ENCODE measurements around the gene GNPAT.

GNPAT gene

DNA sequence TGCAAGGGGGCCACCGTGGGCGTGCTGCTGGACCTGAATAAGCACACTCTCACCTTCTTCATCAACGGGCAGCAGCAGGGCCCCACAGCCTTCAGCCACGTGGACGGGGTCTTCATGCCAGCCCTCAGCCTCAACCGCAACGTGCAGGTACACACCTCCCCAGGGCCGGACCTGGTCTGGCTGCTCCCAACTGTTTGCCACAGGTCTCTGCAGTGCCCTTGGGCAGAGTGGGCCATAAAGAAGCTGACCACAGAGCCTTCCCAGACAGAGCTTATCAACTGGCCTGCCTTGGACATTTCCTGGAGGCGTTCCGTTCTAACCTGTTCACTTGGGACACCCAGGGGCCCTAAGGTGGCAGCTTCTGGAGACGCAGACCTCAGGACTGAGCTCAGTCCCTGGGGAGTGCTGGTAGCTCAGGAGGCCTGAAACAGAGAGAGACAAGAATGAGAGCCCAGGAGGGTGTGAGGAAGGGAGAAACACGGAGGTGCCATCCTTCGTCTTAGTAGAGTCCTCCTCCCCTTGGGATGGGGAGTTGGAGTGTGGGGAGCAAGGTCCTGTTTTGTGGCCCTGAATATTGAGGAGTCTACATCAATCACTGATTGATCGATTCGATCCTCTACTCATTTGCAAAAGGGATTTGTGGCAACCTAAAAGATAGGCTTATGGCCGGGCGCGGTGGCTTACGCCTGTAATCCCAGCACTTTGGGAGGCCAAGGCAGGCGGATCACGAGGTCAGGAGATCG lies 27.0 kb upstream of the GNPAT start:
- no peak overlapping the region for H3K4me3 ChIP-seq (ENCODE audit: low read depth, low read length)
- in situ Hi-C loops (cut with HindIII; ENCODE audit: low sequenced_read_pairs): loop anchor here (25.0 kb wide), 2 partner anchors 277 to 427 kb away; no protein-coding TSS in a partner anchor
- DNase-seq (ENCODE audit: low read depth): no peak
- TF ChIP-seq CTCF (IDR thresholded peaks at IDR 0.05; ENCODE audit: low read depth, low read length, missing control alignments): no peak

GRCh38 chr1:231214918-231215680 lies 25.9 kb upstream of the GNPAT start:
- DNase-seq (ENCODE audit: low read depth): no peak

DNA sequence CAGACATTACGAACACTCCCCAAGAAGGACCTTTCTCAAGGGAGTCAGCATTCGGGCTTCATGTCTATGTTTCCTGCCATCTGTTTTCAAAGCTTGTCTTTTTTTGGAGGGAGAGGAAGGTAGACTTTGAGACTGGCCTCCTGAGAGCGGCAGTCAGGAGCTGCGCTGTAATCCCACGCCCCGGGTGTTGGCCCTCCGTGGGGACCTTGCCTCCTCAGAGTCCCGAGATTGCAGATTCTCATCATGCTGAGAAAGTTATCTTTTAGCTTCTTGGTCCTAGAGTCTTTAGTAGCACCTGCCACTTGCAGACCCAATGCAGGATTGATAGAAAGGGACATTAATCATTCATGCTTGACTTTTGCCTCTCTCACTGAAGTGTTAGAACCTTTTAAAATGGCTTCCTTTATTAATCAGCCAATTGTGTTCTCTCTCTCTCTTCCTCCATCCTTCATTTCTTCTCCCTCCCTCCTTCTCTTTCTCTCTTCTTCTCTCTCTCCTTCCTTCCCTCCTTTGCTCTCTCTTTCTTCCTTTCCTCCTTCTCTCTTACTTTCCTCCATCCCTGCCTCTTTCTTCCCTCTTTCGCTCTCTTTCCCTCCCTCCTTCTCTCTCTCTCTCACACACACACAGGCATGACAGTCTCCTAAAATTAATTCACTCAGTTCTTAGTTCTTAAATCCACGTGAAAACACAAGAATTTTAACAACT lies 25.2 kb upstream of the GNPAT start:
- in situ Hi-C loops (cut with HindIII; ENCODE audit: low sequenced_read_pairs): loop anchor here (25.0 kb wide), 2 partner anchors 279 to 429 kb away; no protein-coding TSS in a partner anchor
- TF ChIP-seq CTCF (IDR thresholded peaks at IDR 0.05; ENCODE audit: low read depth, low read length, missing control alignments): no peak
- no peak overlapping the region for H3K4me3 ChIP-seq (ENCODE audit: low read depth, low read length)
- DNase-seq (ENCODE audit: low read depth): no peak

More at GRCh38 chr1:231214918-231215680, 25.9 kb upstream of the GNPAT start:
- no peak for TF ChIP-seq CTCF (IDR thresholded peaks at IDR 0.05; ENCODE audit: low read depth, low read length, missing control alignments)
- in situ Hi-C loops (cut with HindIII; ENCODE audit: low sequenced_read_pairs): loop anchor here (25.0 kb wide), 2 partner anchors 278 to 428 kb away; no protein-coding TSS in a partner anchor
- H3K4me3 ChIP-seq (ENCODE audit: low read depth, low read length): no peak overlapping the region

DNA sequence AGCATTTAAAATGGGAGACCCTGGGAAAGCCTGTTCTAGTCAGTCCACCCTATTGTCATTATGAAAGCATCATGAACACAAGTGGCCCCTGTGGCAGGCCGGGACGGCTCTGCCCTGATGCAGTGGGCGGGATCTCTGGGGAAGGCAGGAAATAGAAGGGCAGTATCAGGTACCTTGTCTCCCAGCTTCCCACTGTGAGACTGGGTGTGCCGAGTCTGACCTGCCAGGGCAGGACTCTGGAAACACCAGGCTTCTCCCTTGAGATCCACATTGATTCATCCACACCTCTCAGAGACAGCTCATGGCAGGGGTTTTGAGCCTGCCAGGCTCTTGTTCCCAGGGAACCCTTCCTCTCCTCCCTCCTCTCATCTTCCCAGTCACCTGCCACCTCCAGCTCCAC lies 24.5 kb upstream of the GNPAT start:
- in situ Hi-C loops (cut with HindIII; ENCODE audit: low sequenced_read_pairs): loop anchor here (25.0 kb wide), 2 partner anchors 279 to 429 kb away; no protein-coding TSS in a partner anchor
- TF ChIP-seq CTCF (IDR thresholded peaks at IDR 0.05; ENCODE audit: low read depth, low read length, missing control alignments): no peak

GRCh38 chr1:231217056-231217455 lies 24.0 kb upstream of the GNPAT start:
- no peak overlapping the region for H3K4me3 ChIP-seq (ENCODE audit: low read depth, low read length)
- in situ Hi-C loops (cut with HindIII; ENCODE audit: low sequenced_read_pairs): loop anchor here (25.0 kb wide), 2 partner anchors 280 to 430 kb away; no protein-coding TSS in a partner anchor
- DNase-seq (ENCODE audit: low read depth): no peak
- TF ChIP-seq CTCF (IDR thresholded peaks at IDR 0.05; ENCODE audit: low read depth, low read length, missing control alignments): no peak

More for the DNA sequence above, 24.5 kb upstream of the GNPAT start:
- DNase-seq (ENCODE audit: low read depth): no peak
- H3K4me3 ChIP-seq (ENCODE audit: low read depth, low read length): no peak overlapping the region

DNA sequence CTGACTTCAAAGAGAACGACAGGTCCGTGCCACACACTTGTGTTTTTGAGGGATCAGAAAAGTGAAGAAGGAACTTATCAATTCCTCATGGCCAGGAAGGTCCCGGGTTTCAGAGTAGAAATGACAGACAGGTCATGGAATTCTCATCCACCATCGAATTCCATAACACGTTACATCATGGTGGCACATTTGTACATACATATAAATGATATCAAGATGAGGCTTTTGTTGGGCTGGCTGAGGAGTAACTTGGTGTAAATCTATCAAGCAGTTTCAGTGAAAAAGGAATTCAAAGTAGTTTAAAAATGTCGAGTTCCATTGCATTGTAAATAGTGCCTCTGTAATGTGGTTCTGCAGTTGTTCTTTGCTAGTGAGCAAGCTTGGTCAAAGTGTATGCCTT lies 22.9 kb upstream of the GNPAT start:
- in situ Hi-C loops (cut with HindIII; ENCODE audit: low sequenced_read_pairs): loop anchor here (25.0 kb wide), 2 partner anchors 281 to 431 kb away; no protein-coding TSS in a partner anchor
- no peak for TF ChIP-seq CTCF (IDR thresholded peaks at IDR 0.05; ENCODE audit: low read depth, low read length, missing control alignments)
- H3K4me3 ChIP-seq (ENCODE audit: low read depth, low read length): no peak overlapping the region
- DNase-seq (ENCODE audit: low read depth): no peak
